Skeletal muscle satellite cell (primary cell): Measurements from ENCODE around the gene KLF15.

Source experiments
- H3K27me3 ChIP-seq: 2 replicates; pipeline ENCODE4 v1.7.0; 2013; ENCODE audit warnings: low read length; ENCODE audit not compliant: control insufficient read depth, insufficient read depth
- H3K36me3 ChIP-seq: 2 replicates; pipeline ENCODE4 v1.7.0; 2013; ENCODE audit warnings: mild to moderate bottlenecking, control low read depth, low read length; ENCODE audit not compliant: insufficient read depth
- H3K4me1 ChIP-seq: 2 replicates; pipeline ENCODE4 v1.7.0; 2013; ENCODE audit warnings: low read length; ENCODE audit not compliant: control insufficient read depth, insufficient read depth
- H3K4me2 ChIP-seq: 2 replicates; pipeline ENCODE4 v1.7.0; 2013; ENCODE audit warnings: mild to moderate bottlenecking, low read length
- H3K4me3 ChIP-seq: 2 replicates; pipeline ENCODE4 v1.7.0; 2013; ENCODE audit warnings: low read length
- H3K9ac ChIP-seq: 2 replicates; pipeline ENCODE4 v1.7.0; 2013; ENCODE audit warnings: mild to moderate bottlenecking, low read depth, low read length, moderate library complexity
- H3K9me3 ChIP-seq: replicated peaks from 2 replicates; pipeline ENCODE4 v1.7.0; 2013; ENCODE audit warnings: mild to moderate bottlenecking, control low read depth, low read length

The KLF15 gene

DNA sequence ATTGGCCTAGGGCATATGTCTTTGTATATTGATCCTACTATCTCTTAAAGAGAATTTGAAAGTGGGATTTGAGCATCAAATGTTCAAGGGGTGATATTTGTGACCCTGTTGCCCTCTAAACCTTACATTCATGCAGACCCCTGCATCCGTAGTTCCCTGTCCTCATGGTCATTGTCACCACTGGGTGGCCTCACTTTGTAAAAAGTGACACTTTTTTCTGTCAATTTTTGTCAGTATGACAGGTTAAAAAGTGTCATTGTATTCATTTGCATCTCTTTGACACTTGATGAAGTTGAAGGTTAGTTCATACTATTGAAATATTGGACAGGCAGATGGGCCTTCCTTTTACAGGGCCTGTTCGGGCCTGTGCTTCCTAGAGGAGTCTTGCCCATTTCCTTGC, 12.3 kb upstream of the KLF15 start:
- H3K36me3 ChIP-seq: no peaks in the 10 kb centered on the region
- H3K9me3 ChIP-seq: no peaks in the 10 kb centered on the region
- no peaks in the 10 kb centered on the region for H3K4me1 ChIP-seq
- H3K4me3 ChIP-seq: no peak overlapping the region
- no peak overlapping the region for H3K9ac ChIP-seq
- peaks cover 31% of the 10 kb centered on the region for H3K27me3 ChIP-seq
- no peak overlapping the region for H3K4me2 ChIP-seq

DNA sequence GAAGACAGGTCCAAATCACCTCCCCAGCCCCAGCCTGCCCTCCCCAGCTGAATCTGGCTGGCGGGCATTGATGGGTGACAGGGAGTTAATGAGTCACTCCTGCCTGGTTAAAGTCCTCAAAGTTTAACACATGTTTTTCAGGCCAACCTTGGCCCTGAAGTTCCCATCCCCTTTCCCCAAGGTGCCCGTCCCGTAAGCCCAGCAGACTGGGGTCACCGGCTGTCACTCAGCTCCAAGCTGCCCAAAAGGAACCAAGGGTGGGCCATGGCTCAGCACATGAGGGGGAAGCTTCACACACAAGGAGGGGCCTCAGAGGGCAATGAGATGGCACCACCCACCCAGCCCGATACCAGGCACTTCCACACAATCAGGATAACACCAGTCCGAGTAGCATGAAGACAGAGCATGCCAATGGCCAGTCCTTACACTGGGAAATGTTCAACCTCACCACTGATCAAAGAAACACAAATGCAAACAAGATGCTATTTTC, 10.2 kb upstream of the KLF15 start:
- Histone ChIP-seq H3K4me2 (no peak overlapping the region), H3K4me1 (no peaks in the 10 kb centered on the region), H3K9me3 (no peaks in the 10 kb centered on the region), H3K36me3 (no peaks in the 10 kb centered on the region), H3K9ac (no peak overlapping the region), H3K4me3 (no peak overlapping the region), H3K27me3 (peaks cover 42% of the 10 kb centered on the region)

DNA sequence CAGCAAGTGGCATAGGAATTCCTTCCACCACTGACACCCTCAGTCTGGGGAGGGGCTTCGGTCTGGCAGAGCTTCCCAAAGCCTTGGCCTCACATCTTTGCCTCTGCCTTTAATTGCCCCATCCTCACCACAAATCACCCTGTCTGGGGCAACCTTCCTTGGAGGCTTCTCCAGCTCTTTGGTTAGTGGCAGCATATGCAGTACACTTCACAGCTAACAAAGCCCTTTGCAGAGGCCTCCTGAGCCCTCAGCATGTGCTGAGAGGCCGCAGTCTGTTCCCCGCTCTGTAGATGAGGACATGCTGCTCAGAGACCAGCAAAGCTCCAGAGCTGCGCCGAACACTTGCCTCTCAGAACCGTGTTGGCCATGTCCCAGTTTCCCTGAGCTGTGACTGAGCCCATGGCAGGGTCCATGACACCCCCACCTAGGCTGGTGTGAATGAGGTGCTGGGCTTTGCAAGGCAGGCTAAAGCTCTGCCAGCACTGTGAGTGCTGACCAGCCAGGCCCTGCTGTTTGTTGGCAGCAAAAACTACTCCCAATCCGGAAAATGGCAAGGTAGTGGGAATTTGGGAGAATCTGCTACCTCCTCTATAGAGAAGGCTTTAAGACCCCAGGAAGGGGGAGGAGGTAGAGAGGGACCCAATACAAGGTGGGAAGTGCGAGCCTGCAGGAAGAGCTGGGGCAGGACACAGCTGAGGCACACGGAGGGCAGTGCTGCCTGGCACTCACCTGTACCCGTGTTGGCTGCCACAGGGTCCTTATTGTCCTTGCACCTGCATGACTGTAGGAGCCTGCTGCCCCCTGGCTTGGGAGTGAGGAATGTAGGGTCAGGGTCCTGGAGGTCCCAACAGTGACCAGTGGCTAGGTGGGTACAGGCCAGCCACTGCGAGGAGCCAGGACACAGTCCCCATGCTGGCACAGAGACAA, 8.4 kb upstream of the KLF15 start:
- H3K27me3 ChIP-seq: peaks cover 55% of the 10 kb centered on the region

DNA sequence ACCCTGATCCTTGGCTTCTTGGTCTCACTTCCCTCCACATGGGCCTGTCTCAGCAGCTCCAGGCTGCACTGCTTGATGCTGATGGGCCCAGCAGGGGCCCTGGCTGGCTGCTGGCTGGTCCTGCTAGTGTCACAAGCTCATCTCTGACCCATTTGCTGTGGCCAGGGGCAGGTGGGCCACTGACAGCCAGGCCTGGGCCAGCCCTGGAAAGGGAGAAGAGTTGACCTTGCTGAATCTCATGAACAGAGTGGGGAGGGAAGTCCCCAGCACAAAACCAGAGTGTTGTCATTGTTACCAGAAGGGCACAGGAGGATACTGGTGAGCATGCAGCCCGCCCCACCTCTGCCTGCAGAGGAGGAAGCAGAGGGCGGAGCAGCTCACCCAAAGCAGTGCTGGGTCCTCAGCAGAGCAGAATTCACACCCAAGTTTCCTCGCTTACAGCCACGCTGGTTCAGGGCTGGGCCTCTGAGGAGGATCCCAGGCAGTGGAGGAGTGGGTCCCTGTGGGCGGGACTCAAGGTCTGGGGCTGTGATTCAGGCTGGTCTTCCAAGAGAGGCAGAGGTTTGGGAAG, 7.6 kb upstream of the KLF15 start:
- Histone ChIP-seq H3K36me3 (no peaks in the 10 kb centered on the region), H3K9ac (no peak overlapping the region), H3K4me2 (no peak overlapping the region), H3K4me1 (no peaks in the 10 kb centered on the region), H3K4me3 (no peak overlapping the region), H3K27me3 (peaks cover 63% of the 10 kb centered on the region), H3K9me3 (no peaks in the 10 kb centered on the region)

More for the DNA sequence above, 8.4 kb upstream of the KLF15 start:
- Histone ChIP-seq H3K4me2 (no peak overlapping the region), H3K4me3 (no peak overlapping the region), H3K9me3 (no peaks in the 10 kb centered on the region), H3K4me1 (no peaks in the 10 kb centered on the region), H3K36me3 (no peaks in the 10 kb centered on the region), H3K9ac (no peak overlapping the region)

DNA sequence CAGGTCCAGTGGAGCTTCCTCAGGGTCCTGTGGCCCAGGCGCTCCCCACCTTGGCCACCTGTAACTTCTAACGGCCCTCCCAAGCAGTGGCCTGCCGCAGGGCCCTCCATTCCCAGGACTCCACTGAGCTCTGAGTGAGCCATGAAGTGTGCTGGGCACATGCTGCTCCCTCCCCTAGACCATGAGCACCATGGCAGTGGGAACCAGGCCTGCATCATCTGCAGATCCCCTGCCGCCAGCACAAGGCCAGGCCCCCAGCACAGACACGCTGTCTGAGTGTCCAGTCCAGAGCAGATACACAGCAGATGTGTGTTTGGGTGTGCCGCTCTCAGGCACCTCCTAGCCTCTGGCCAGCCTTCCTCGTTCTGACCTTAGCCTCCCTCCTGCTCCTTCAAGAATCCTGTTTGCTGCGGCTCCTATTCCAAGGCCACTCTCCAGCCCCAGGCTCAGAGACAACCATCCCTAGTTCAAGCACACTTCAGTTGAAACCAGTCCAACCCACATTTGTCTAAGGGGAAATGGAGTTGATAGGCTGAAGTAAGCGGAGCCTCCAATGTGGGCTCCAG, 7.0 kb upstream of the KLF15 start:
- H3K27me3 ChIP-seq: peaks cover 69% of the 10 kb centered on the region
- peaks cover 4% of the 10 kb centered on the region for H3K9me3 ChIP-seq
- no peak overlapping the region for H3K4me2 ChIP-seq
- H3K4me3 ChIP-seq: no peak overlapping the region
- H3K4me1 ChIP-seq: no peaks in the 10 kb centered on the region
- H3K36me3 ChIP-seq: no peaks in the 10 kb centered on the region
- H3K9ac ChIP-seq: no peak overlapping the region

DNA sequence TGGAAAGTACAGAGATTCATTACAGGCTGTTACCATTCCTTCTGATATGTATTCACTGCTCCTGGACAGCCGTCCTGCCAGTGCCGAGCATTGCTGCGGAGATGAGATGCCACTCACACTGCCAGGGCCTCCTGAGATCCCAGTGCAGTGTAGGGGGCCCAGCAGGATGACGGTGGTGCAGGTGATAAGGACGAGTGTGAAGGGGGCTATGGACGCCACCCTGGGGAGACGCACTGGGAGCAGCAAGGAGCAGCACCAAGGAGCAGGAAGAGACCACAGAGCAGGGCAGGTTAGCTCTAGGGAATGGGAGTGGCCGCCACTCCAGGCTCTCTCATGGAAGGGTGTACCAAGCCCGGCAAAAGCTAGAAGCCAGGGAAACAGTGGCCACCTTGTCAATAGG, 4.0 kb upstream of the KLF15 start:
- H3K36me3 ChIP-seq: no peaks in the 10 kb centered on the region
- H3K9ac ChIP-seq: no peak overlapping the region
- H3K4me1 ChIP-seq: peaks cover 7% of the 10 kb centered on the region
- no peak overlapping the region for H3K4me3 ChIP-seq
- peaks cover 9% of the 10 kb centered on the region for H3K9me3 ChIP-seq
- H3K4me2 ChIP-seq: no peak overlapping the region
- H3K27me3 ChIP-seq: peaks cover 69% of the 10 kb centered on the region

DNA sequence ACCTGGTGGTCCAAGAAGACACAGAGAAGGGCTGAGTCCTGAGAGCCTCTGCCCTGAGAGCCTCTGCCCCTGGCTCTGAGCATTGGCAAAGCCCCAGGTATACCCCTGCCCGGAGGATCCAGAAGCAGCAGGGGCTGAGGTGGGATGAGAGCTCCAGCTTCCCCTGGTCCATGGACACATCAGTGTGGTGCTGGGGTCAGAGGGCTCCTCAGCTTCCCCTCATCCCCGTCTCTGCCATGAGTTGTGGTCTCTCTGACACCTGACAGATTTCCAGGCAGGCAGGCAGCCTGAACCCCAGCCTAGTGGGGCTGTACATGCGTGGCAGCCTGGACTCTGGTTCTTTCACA, 3.5 kb upstream of the KLF15 start:
- no peaks in the 10 kb centered on the region for H3K36me3 ChIP-seq
- H3K4me2 ChIP-seq: no peak overlapping the region
- peaks cover 9% of the 10 kb centered on the region for H3K9me3 ChIP-seq
- H3K9ac ChIP-seq: no peak overlapping the region
- H3K27me3 ChIP-seq: peaks cover 68% of the 10 kb centered on the region
- H3K4me3 ChIP-seq: no peak overlapping the region
- peaks cover 11% of the 10 kb centered on the region for H3K4me1 ChIP-seq

DNA sequence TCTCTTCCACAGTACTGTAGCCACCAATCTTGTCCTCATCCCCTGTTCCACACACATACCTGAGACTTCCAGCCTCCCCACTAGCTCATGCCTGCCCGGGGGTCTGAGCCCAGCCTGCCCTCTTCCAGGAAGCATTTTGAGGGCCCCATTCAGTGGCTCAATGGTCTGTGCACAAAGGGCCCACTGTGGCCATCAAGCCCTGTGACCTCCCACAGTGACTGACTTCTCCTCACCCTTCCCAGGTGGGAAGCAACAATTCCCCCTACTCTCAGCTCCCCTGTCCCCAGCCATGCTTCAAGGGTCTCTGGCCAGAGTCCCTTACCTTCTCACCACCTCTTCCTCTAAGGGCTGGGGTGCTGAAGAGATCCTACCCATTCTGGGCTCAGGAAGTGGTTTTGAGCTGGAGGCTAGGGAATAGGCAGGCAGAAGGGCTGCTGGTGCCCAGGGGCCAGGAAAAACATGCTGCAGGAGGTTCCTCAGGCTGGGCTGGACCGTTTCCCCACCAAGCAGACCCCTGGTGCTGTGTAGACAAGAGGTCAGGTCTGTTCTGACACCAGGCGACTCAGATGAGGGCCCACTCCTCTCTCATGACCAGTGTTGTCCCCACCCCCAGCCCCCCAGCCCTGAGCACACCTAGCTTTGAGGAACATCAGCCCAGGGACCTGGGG, 3.0 kb upstream of the KLF15 start:
- no peak overlapping the region for H3K4me2 ChIP-seq
- H3K4me3 ChIP-seq: no peak overlapping the region
- H3K4me1 ChIP-seq: peaks cover 15% of the 10 kb centered on the region
- peaks cover 64% of the 10 kb centered on the region for H3K27me3 ChIP-seq
- no peak overlapping the region for H3K9ac ChIP-seq
- H3K9me3 ChIP-seq: peaks cover 9% of the 10 kb centered on the region
- no peaks in the 10 kb centered on the region for H3K36me3 ChIP-seq

DNA sequence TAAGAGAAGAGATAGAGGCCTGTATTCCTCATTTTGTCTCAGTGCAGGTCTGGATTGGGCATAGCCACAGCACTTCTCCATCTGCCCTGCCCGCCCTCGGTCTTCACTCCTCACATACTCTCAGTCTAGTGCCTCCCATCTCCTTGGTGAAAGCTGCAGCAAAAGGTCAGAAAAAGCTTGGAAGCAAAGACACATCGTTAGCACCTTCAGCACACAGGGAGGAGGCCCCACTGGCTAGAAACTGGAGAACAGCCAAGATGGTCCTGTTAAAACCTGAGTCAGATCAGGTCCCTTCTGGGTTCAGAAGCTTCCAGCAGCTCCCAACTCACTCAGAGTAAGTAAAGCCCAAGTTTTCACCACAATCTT, 1.6 kb upstream of the KLF15 start:
- H3K4me3 ChIP-seq: no peak overlapping the region

DNA sequence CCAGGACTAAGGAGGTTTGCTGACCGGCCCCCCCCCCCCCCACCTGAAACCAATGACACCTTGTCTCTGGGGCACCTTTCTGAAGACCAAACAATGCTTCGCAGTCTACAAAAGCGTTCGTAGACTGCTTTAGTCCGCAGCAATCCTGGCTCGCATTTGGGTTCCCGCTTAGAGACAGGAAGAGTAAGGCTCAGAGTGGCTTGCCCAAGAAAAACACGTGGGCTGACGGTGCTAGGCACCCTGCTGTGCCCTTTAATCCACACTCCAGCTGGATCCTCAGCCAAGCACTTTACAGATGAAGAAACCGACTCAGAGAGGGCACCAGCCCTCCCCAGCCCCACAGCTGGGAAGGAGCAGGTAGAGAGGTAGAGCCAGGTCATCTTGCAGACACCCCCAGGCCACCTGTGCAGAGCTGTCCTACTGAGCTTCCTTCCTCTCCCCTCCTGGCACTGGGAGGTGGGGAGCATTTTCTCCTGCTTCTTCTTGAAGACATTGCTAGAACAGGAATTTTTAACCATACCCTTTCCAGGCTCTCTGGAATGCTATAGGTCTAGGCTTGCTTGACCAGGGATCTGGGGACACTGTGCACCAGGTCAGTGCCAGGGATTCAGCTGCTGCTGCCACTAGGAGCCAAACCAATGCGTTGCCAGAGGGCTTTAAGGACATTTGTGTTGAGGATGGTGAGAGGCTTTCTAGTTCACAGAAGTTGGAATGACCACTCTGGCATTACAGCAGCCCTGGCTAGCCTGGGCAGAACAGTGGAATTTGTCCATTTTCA, 1.0 kb upstream of the KLF15 start:
- peaks cover 9% of the 10 kb centered on the region for H3K9me3 ChIP-seq
- no peak overlapping the region for H3K9ac ChIP-seq
- H3K4me1 ChIP-seq: peaks cover 22% of the 10 kb centered on the region
- peak overlapping the region; percentile 90 for H3K4me2 ChIP-seq
- H3K4me3 ChIP-seq: peak overlapping the region; percentile 70
- peaks cover 48% of the 10 kb centered on the region for H3K27me3 ChIP-seq
- H3K36me3 ChIP-seq: no peaks in the 10 kb centered on the region

More for the DNA sequence above, 1.6 kb upstream of the KLF15 start:
- Histone ChIP-seq H3K9ac (no peak overlapping the region), H3K4me2 (no peak overlapping the region), H3K4me1 (peaks cover 17% of the 10 kb centered on the region), H3K27me3 (peaks cover 54% of the 10 kb centered on the region), H3K9me3 (peaks cover 9% of the 10 kb centered on the region), H3K36me3 (no peaks in the 10 kb centered on the region)
